HCT116 (cell line): Measurements from ENCODE around the gene AGK. TPM values are rescaled to one million over a fixed set of nuclear protein-coding genes. Genes with fewer than 3 reads are reported as not detected.

Source experiments
- ATAC-seq: fragments of 200-7000 bp; cut with Tn5 transposase; 2 replicates; pipeline ENCODE4 v1.9.1; 2020; ENCODE audit warnings: mild to moderate bottlenecking, moderate library complexity
- BruUV-seq: library from RNA; stranded (reverse); fragments of 400-500 nt; replicated peaks from 2 replicates; lab custom pipeline; 2021; lab: Mats Ljungman, UMichigan
- CTCF ChIA-PET: fragments of 300-600 bp; sonication (Branson Sonifier 250); formaldehyde crosslinking; loops from one replicate; lab custom pipeline; 2021; ENCODE audit warnings: antibody characterized with exemption; lab: Charles Lee
- POLR2A ChIA-PET: fragments of 300-600, 350-600 bp; sonication (Branson Sonifier 250); formaldehyde crosslinking; loops from one replicate; lab custom pipeline; 2021; ENCODE audit warnings: antibody characterized with exemption; lab: Charles Lee
- RAD21 ChIA-PET, 2 experiments: fragments of 300-600 bp; sonication (Branson Sonifier 250); formaldehyde crosslinking; loops; one replicate each; lab custom pipeline; 2023; ENCODE audit warnings: low total read pairs in 2 of 2; ENCODE audit not compliant: uncharacterized antibody in 2 of 2, unreplicated experiment in 2 of 2, low non-redundant PET in 1 of 2; lab: Charles Lee
- DNase-seq: peaks from one replicate; pipeline ENCODE4 v3.0.0-alpha.2; 2010; ENCODE audit warnings: low read depth, low spot score
- H2AFZ ChIP-seq: fragments of 200-600 bp; shearing (Covaris generic), sonication (generic); 2 replicates; pipeline ENCODE4 v1.6.1; 2017; ENCODE audit warnings: low read depth, mixed run types, mixed read lengths, antibody characterized with exemption, low read length; ENCODE audit not compliant: poor library complexity, severe bottlenecking
- H3K27ac ChIP-seq: 2 replicates; pipeline ENCODE4 v1.5.1; 2012; ENCODE audit warnings: low read depth, low read length
- H3K27me3 ChIP-seq: fragments of 200-600 bp; sonication (generic); 2 replicates; pipeline ENCODE4 v1.6.1; 2016; ENCODE audit warnings: mixed run types, low read length, mixed read lengths; ENCODE audit not compliant: insufficient read depth
- H3K36me3 ChIP-seq, 2 experiments: fragments of 200-500 bp in 1 of 2; fragments of 200-600 bp in 1 of 2; sonication (Bioruptor generic) in 1 of 2; sonication (generic) in 1 of 2; 2 replicates each; pipeline versions ENCODE4 v1.5.1 to v1.6.1; 2014 to 2016; ENCODE audit warnings: low read length in 2 of 2, inconsistent platforms in 1 of 2, mixed read lengths in 1 of 2, mixed run types in 1 of 2; ENCODE audit not compliant: insufficient read depth in 2 of 2, control insufficient read depth in 1 of 2
- H3K4me1 ChIP-seq, 2 experiments: fragments of 200-600 bp in 1 of 2; sonication (generic) in 1 of 2; 2 replicates each; pipeline versions ENCODE4 v1.5.1 to v1.6.1; 2012 to 2017; ENCODE audit warnings: low read length in 2 of 2, inconsistent platforms in 1 of 2, mild to moderate bottlenecking in 1 of 2, mixed read lengths in 1 of 2, mixed run types in 1 of 2, moderate library complexity in 1 of 2; ENCODE audit not compliant: insufficient read depth in 2 of 2, control insufficient read depth in 1 of 2
- H3K4me2 ChIP-seq: fragments of 200-600 bp; sonication (generic); 2 replicates; pipeline ENCODE4 v1.6.1; 2017; ENCODE audit warnings: mixed run types, low read length, mixed read lengths
- H3K4me3 ChIP-seq, 2 experiments: fragments of 200-600 bp in 1 of 2; sonication (generic) in 1 of 2; replicated peaks in 1 of 2; 2 replicates each; pipeline ENCODE4 v1.5.1; 2011 to 2016; ENCODE audit warnings: low read length in 2 of 2, control low read depth in 1 of 2, low read depth in 1 of 2, mild to moderate bottlenecking in 1 of 2, mixed read lengths in 1 of 2, mixed run types in 1 of 2
- H3K79me2 ChIP-seq: fragments of 200-600 bp; sonication (generic); 2 replicates; pipeline ENCODE4 v1.6.1; 2017; ENCODE audit warnings: mild to moderate bottlenecking, mixed run types, low read length, moderate library complexity, mixed read lengths; ENCODE audit not compliant: insufficient read depth
- H3K9ac ChIP-seq: fragments of 200-600 bp; sonication (generic); 2 replicates; pipeline ENCODE4 v1.6.1; 2016; ENCODE audit warnings: low read length, mixed read lengths
- H3K9me2 ChIP-seq: fragments of 200-600 bp; sonication (generic), shearing (Covaris generic); 2 replicates; pipeline ENCODE4 v1.6.1; 2017; ENCODE audit warnings: mixed run types, mild to moderate bottlenecking, moderate library complexity; ENCODE audit not compliant: insufficient read depth
- H3K9me3 ChIP-seq, 2 experiments: fragments of 200-500 bp in 1 of 2; fragments of 200-600 bp in 1 of 2; sonication (Bioruptor generic) in 1 of 2; sonication (generic) in 1 of 2; 2 replicates each; pipeline ENCODE4 v1.6.1; 2014 to 2017; ENCODE audit warnings: low read length in 2 of 2, mixed read lengths in 2 of 2, inconsistent platforms in 1 of 2, low read depth in 1 of 2, mild to moderate bottlenecking in 1 of 2, mixed run types in 1 of 2, moderate library complexity in 1 of 2; ENCODE audit not compliant: control insufficient read depth in 1 of 2, insufficient read depth in 1 of 2
- H4K20me1 ChIP-seq: fragments of 200-600 bp; sonication (generic), shearing (Covaris generic); 2 replicates; pipeline ENCODE4 v1.6.1; 2017; ENCODE audit warnings: mixed run types, mild to moderate bottlenecking, moderate library complexity; ENCODE audit not compliant: insufficient read depth
- CTCF ChIP-seq, 3 experiments: fragments of 200-600 bp in 1 of 3; sonication (generic) in 1 of 3; IDR thresholded peaks in 2 of 3; conservative IDR thresholded peaks in 1 of 3; 2 replicates each; pipeline ENCODE4 v1.5.1; 2012 to 2017; ENCODE audit warnings: low read depth in 2 of 3, low read length in 2 of 3, antibody characterized with exemption in 1 of 3, borderline replicate concordance in 1 of 3, control low read depth in 1 of 3, mild to moderate bottlenecking in 1 of 3, mixed read lengths in 1 of 3, mixed run types in 1 of 3, moderate library complexity in 1 of 3; ENCODE audit not compliant: insufficient read depth in 1 of 3
- EZH2phosphoT487 ChIP-seq: fragments of 200-600 bp; IDR thresholded peaks from 2 replicates; pipeline ENCODE4 v1.6.1; 2018; ENCODE audit warnings: antibody characterized with exemption, borderline replicate concordance
- POLR2AphosphoS5 ChIP-seq: IDR thresholded peaks from 2 replicates; pipeline ENCODE4 v1.6.1; 2011; ENCODE audit warnings: mild to moderate bottlenecking, low read depth, low read length, moderate library complexity
- YY1 ChIP-seq: IDR thresholded peaks from 2 replicates; pipeline ENCODE4 v1.6.1; 2011; ENCODE audit warnings: low read length, low read depth, moderate library complexity, mild to moderate bottlenecking; ENCODE audit not compliant: insufficient replicate concordance; ENCODE audit errors: extremely low read depth
- intact Hi-C: fragments of 100-400 bp; cut with micrococcal nuclease; formaldehyde crosslinking; loops from 2 replicates; pipeline ENCODE4 v1.10.0; 2022
- total RNA-seq: library from RNA; stranded (reverse); gene quantifications from one replicate; pipeline ENCODE4 v1.2.1, GENCODE V29; 2021; ENCODE audit not compliant: unreplicated experiment

AGK gene
- total RNA-seq, 1 experiment from 2014 or later = 36.3 TPM

DNA sequence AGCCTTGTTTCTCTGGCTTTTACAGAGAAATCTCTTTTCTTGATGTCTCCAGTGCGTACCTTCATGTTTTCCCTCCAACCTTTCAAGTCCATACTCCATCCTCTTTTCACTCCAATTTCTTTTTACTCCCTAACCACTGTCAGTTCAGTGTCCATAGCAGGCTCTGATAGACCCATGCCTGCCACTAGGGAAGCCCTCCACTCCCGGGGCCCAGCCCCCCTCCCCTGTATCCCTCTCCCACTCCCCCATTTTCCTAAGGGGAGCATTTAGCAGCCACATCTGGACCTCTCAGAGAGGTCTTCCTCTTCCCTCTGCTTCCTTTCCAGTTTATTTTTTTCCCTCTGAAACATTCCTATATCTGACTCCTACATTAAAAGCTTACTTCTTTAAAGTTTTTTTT, 117.6 kb downstream of the AGK start:
- Histone ChIP-seq H3K9me2 (no peaks in the 10 kb centered on the region), H3K79me2 (no peaks in the 10 kb centered on the region), H3K4me1 (no peaks in the 10 kb centered on the region), H3K27ac (no peak overlapping the region), H3K36me3 (peaks cover 3 to 4% of the 10 kb centered on the region in 2 experiments; a peak in 2 of 4 replicates), H3K9me3 (no peaks in the 10 kb centered on the region), H3K27me3 (no peaks in the 10 kb centered on the region), H2AFZ (no peak overlapping the region), H3K4me3 (no peak overlapping the region), H3K9ac (no peak overlapping the region), H4K20me1 (no peaks in the 10 kb centered on the region), H3K4me2 (no peak overlapping the region)
- no peak for DNase-seq
- BruUV-seq = no TSS peak
- CTCF ChIA-PET = no interaction called here
- POLR2A ChIA-PET = no interaction called here
- RAD21 ChIA-PET = no interaction called here
- ATAC-seq = no peak
- TF ChIP-seq EZH2phosphoT487 (no peak), YY1 (no peak)
- intact Hi-C loops = no loop called here

- no peaks in the 10 kb centered on the region for H3K9me2 ChIP-seq
- H3K9ac ChIP-seq = no peak overlapping the region
- H3K27ac ChIP-seq = no peak overlapping the region
- no peaks in the 10 kb centered on the region for H3K27me3 ChIP-seq
- no peak overlapping the region for H3K4me3 ChIP-seq
- CTCF ChIA-PET = interaction anchor here (1.4 kb wide), 1 partner anchor 17 kb away, joined by 3 read pairs; no protein-coding TSS in a partner anchor
- 0 out of 4 replicates have a peak, but pooled peaks cover 0 to 3% of the 10 kb centered on the region in 2 experiments for H3K36me3 ChIP-seq
- H3K4me2 ChIP-seq = no peak overlapping the region
- no peaks in the 10 kb centered on the region for H3K9me3 ChIP-seq
- intact Hi-C loops = no loop called here
- H2AFZ ChIP-seq = no peak overlapping the region
- ATAC-seq (no peak), DNase-seq (no peak)
- BruUV-seq = no TSS peak
- H4K20me1 ChIP-seq = no peaks in the 10 kb centered on the region
- TF ChIP-seq CTCF (IDR thresholded peaks at IDR 0.05 in 2 of 3, conservative IDR thresholded peaks at IDR 0.05 in 1 of 3; ENCODE audit: borderline replicate concordance in 1 of 3, insufficient read depth in 1 of 3, low read depth in 2 of 3, low read length in 2 of 3) (no peak), POLR2AphosphoS5 (no peak)
- POLR2A ChIA-PET = no interaction called here
- RAD21 ChIA-PET = no interaction called here
- no peaks in the 10 kb centered on the region for H3K79me2 ChIP-seq
- H3K4me1 ChIP-seq = no peaks in the 10 kb centered on the region
Measured at GRCh38 chr7:141671705-141672496, 120.7 kb downstream of the AGK start.
